DOHH2 (cell line): ENCODE data around the gene SH3RF3.

Experiments used
- H3F3A ChIP-seq: fragments of 200-600 bp; sonication (generic), shearing (Covaris generic); 2 replicates; pipeline ENCODE4 v1.6.0; 2016; ENCODE audit warnings: antibody characterized with exemption, mild to moderate bottlenecking; ENCODE audit not compliant: control insufficient read depth, insufficient read depth
- H3K27ac ChIP-seq: fragments of 200-600 bp; sonication (generic); 2 replicates; pipeline ENCODE4 v1.5.1; 2014; ENCODE audit warnings: low read depth, mild to moderate bottlenecking, low read length, moderate library complexity
- H3K27me3 ChIP-seq: fragments of 200-600 bp; sonication (generic); 2 replicates; pipeline ENCODE4 v1.6.1; 2014; ENCODE audit warnings: mild to moderate bottlenecking, low read length, mixed read lengths; ENCODE audit not compliant: control insufficient read depth
- H3K36me3 ChIP-seq: fragments of 200-600 bp; sonication (generic); 2 replicates; pipeline ENCODE4 v1.6.1; 2014; ENCODE audit warnings: mild to moderate bottlenecking, low read length, moderate library complexity, mixed read lengths; ENCODE audit not compliant: control insufficient read depth
- H3K4me1 ChIP-seq: fragments of 200-600 bp; sonication (generic); 2 replicates; pipeline ENCODE4 v1.6.1; 2014; ENCODE audit warnings: mild to moderate bottlenecking, low read length, mixed read lengths; ENCODE audit not compliant: control insufficient read depth
- H3K4me2 ChIP-seq: fragments of 200-600 bp; sonication (generic); 2 replicates; pipeline ENCODE4 v1.6.0; 2014; ENCODE audit warnings: mild to moderate bottlenecking, low read length, moderate library complexity
- H3K4me3 ChIP-seq: fragments of 200-600 bp; sonication (generic); 2 replicates; pipeline ENCODE4 v1.5.1; 2014; ENCODE audit warnings: mild to moderate bottlenecking, low read length, mixed read lengths
- H3K79me2 ChIP-seq: fragments of 200-600 bp; sonication (generic); 2 replicates; pipeline ENCODE4 v1.6.1; 2014; ENCODE audit warnings: mild to moderate bottlenecking, low read length, mixed read lengths; ENCODE audit not compliant: control insufficient read depth
- H3K9me2 ChIP-seq: fragments of 200-600 bp; sonication (generic); replicated peaks from 2 replicates; pipeline ENCODE4 v1.6.1; 2014; ENCODE audit warnings: mild to moderate bottlenecking, low read length, mixed read lengths; ENCODE audit not compliant: control insufficient read depth
- H3K9me3 ChIP-seq: fragments of 200-600 bp; sonication (generic); 2 replicates; pipeline ENCODE4 v1.6.1; 2014; ENCODE audit warnings: antibody characterized with exemption, low read length, mixed read lengths; ENCODE audit not compliant: control insufficient read depth, insufficient read depth
- H4K20me1 ChIP-seq: fragments of 200-600 bp; sonication (generic); 2 replicates; pipeline ENCODE4 v1.6.0; 2014; ENCODE audit warnings: low read depth, mild to moderate bottlenecking, antibody characterized with exemption, low read length, moderate library complexity; ENCODE audit not compliant: control insufficient read depth, insufficient read depth
- EZH2phosphoT487 ChIP-seq: fragments of 200-600 bp; sonication (generic); IDR thresholded peaks from 2 replicates; pipeline ENCODE4 v1.6.1; 2017; ENCODE audit warnings: borderline replicate concordance, mild to moderate bottlenecking, antibody characterized with exemption, low read length, moderate library complexity, mixed read lengths
- TF ChIP-seq, protein P1 (sequence below): fragments of 200-600 bp; sonication (generic); IDR thresholded peaks from one replicate; pipeline ENCODE4 v1.5.1; 2014; ENCODE audit warnings: antibody characterized with exemption, mild to moderate bottlenecking, low read depth, low read length; ENCODE audit not compliant: poor library complexity, severe bottlenecking

The SH3RF3 gene

GRCh38 chr2:109440499-109441156, 311.6 kb downstream of the SH3RF3 start:
- no peaks in the 10 kb centered on the region for H3K27me3 ChIP-seq
- H3F3A ChIP-seq: no peaks in the 10 kb centered on the region
- no peak for TF ChIP-seq EZH2phosphoT487
- TF ChIP-seq, protein P1, sequence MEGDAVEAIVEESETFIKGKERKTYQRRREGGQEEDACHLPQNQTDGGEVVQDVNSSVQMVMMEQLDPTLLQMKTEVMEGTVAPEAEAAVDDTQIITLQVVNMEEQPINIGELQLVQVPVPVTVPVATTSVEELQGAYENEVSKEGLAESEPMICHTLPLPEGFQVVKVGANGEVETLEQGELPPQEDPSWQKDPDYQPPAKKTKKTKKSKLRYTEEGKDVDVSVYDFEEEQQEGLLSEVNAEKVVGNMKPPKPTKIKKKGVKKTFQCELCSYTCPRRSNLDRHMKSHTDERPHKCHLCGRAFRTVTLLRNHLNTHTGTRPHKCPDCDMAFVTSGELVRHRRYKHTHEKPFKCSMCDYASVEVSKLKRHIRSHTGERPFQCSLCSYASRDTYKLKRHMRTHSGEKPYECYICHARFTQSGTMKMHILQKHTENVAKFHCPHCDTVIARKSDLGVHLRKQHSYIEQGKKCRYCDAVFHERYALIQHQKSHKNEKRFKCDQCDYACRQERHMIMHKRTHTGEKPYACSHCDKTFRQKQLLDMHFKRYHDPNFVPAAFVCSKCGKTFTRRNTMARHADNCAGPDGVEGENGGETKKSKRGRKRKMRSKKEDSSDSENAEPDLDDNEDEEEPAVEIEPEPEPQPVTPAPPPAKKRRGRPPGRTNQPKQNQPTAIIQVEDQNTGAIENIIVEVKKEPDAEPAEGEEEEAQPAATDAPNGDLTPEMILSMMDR: no peak
- H3K27ac ChIP-seq: no peak overlapping the region
- no peaks in the 10 kb centered on the region for H3K36me3 ChIP-seq
- no peaks in the 10 kb centered on the region for H3K4me1 ChIP-seq
- H3K9me2 ChIP-seq: no peaks in the 10 kb centered on the region
- no peak overlapping the region for H3K4me3 ChIP-seq
- H3K9me3 ChIP-seq: peaks cover 11% of the 10 kb centered on the region; the same call in 1 of the 2 replicates
- H3K4me2 ChIP-seq: no peak overlapping the region
- no peaks in the 10 kb centered on the region for H4K20me1 ChIP-seq
- no peaks in the 10 kb centered on the region for H3K79me2 ChIP-seq

DNA sequence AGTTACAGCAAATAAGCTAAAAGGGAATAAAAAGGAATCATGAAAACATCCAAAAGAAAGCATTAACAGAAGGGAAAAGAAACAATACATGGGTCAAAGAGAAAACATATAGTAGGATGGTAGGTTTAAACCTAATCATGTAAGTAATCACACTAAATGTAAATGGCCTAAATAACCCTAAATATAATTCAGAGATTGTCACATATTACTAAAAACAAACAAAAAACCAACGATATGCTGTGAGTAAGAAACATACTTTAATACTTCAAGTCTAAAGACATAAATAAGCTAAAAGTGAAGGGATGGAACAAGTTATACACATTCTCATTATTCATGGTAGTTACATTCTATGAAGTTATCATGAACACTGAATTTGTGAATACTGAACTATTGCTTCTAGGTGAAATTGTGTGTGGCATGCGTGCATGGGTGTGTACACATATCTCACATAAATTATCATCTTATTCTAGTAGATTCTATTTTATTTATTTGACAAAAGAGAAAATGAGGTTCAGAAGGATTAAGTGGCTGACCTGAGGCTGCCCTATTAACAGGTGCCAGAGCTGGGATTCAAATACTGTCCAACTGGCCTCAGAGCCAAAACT, 313.8 kb downstream of the SH3RF3 start:
- H3K9me3 ChIP-seq: peaks cover 11% of the 10 kb centered on the region; the same call in 1 of the 2 replicates
- TF ChIP-seq, protein P1: no peak
- TF ChIP-seq EZH2phosphoT487: no peak
- H3K27ac ChIP-seq: no peak overlapping the region
- no peak overlapping the region for H3K4me3 ChIP-seq
- H3K27me3 ChIP-seq: no peaks in the 10 kb centered on the region
- H3K9me2 ChIP-seq: no peaks in the 10 kb centered on the region
- no peaks in the 10 kb centered on the region for H3K4me1 ChIP-seq
- no peaks in the 10 kb centered on the region for H4K20me1 ChIP-seq
- no peak overlapping the region for H3K4me2 ChIP-seq
- no peaks in the 10 kb centered on the region for H3K79me2 ChIP-seq
- H3K36me3 ChIP-seq: no peaks in the 10 kb centered on the region
- no peaks in the 10 kb centered on the region for H3F3A ChIP-seq

- Histone ChIP-seq H3K36me3 (no peaks in the 10 kb centered on the region), H3K27me3 (no peaks in the 10 kb centered on the region), H3K9me3 (peaks cover 11% of the 10 kb centered on the region; the same call in 1 of the 2 replicates), H3K4me1 (no peaks in the 10 kb centered on the region), H3K9me2 (no peaks in the 10 kb centered on the region), H3K27ac (no peak overlapping the region), H4K20me1 (no peaks in the 10 kb centered on the region), H3K4me3 (no peak overlapping the region), H3K4me2 (no peak overlapping the region), H3F3A (no peaks in the 10 kb centered on the region), H3K79me2 (no peaks in the 10 kb centered on the region)
- TF ChIP-seq, protein P1: no peak
- TF ChIP-seq EZH2phosphoT487: no peak
These were observed 315.9 kb downstream of the SH3RF3 start for GRCh38 chr2:109444916-109445315.
